HepG2 (cell line): ENCODE data around the gene DSTN. TPM values are rescaled to one million over a fixed set of nuclear protein-coding genes. Genes with fewer than 3 reads are reported as not detected.
A peak's percentile ranks its signal among the peaks of the same experiment; 100 is the strongest.

Experiments
- ETV5 ChIP-seq: IDR thresholded peaks from 2 replicates; pipeline ENCODE4 v1.6.1; 2018; ENCODE audit warnings: missing biosample characterization, missing genetic modification reagents, inconsistent platforms, borderline replicate concordance
- MLLT10 ChIP-seq: sonication (generic); formaldehyde crosslinking; IDR thresholded peaks from 2 replicates; pipeline ENCODE4 v1.4.0; 2020; ENCODE audit warnings: missing genetic modification reagents
- NAIF1 ChIP-seq: sonication (generic); formaldehyde crosslinking; IDR thresholded peaks from 2 replicates; pipeline ENCODE4 v1.5.0; 2020; ENCODE audit warnings: mild to moderate bottlenecking, missing genetic modification reagents, borderline replicate concordance
- PCBP1 ChIP-seq: fragments of 200-400 bp; formaldehyde crosslinking; IDR thresholded peaks from 2 replicates; pipeline ENCODE4 v1.6.1; 2017; ENCODE audit warnings: mild to moderate bottlenecking, low read depth, low read length, borderline replicate concordance
- THAP11 ChIP-seq: IDR thresholded peaks from 2 replicates; pipeline ENCODE4 v1.6.1; 2016; ENCODE audit warnings: missing biosample characterization, missing genetic modification reagents
- TRIM24 ChIP-seq: sonication (generic); formaldehyde crosslinking; IDR thresholded peaks from 2 replicates; pipeline ENCODE4 v1.8.0; 2022; ENCODE audit warnings: mild to moderate bottlenecking, missing genetic modification reagents
- ZNF543 ChIP-seq: sonication (generic); formaldehyde crosslinking; IDR thresholded peaks from 2 replicates; pipeline ENCODE4 v1.4.0; 2020; ENCODE audit warnings: mild to moderate bottlenecking, missing genetic modification reagents
- ZSCAN29 ChIP-seq: sonication (generic); formaldehyde crosslinking; conservative IDR thresholded peaks from 2 replicates; pipeline ENCODE4 v1.4.0; 2020; ENCODE audit warnings: mild to moderate bottlenecking, missing genetic modification reagents
- polyA plus RNA-seq, 8 experiments: library from polyadenylated mRNA; depleted of rRNA in 3 of 8; stranded (reverse) in 7 of 8; unstranded in 1 of 8; fragments of >200 nt; fragmentation: Illumina TruSeq in 4 of 8; extraction: Trizol in 4 of 8; gene quantifications; 2 replicates each; pipeline versions ENCODE4 v1.2.1 to v1.2.3, GENCODE V29; 2011 to 2016; ENCODE audit warnings: low read depth in 4 of 8, missing spikeins in 1 of 8, mixed read lengths in 1 of 8; ENCODE audit not compliant: insufficient read depth in 1 of 8
- total RNA-seq, 5 experiments: library from RNA; depleted of rRNA; stranded (reverse); fragments of >200 nt; fragmentation: Illumina TruSeq; extraction: Trizol; gene quantifications; 2 replicates each; pipeline ENCODE4 v1.2.3, GENCODE V29; 2016; ENCODE audit warnings: low read depth in 1 of 5
- TF ChIP-seq, protein P1 (sequence below): sonication (generic); formaldehyde crosslinking; IDR thresholded peaks from 2 replicates; pipeline ENCODE4 v1.9.0; 2021; ENCODE audit warnings: missing genetic modification reagents, mild to moderate bottlenecking, borderline replicate concordance
- TF ChIP-seq, protein P2 (sequence below): sonication (generic); formaldehyde crosslinking; IDR thresholded peaks from 2 replicates; pipeline ENCODE4 v1.9.0; 2022; ENCODE audit warnings: low read depth, missing genetic modification reagents

The DSTN gene
- total and polyA plus RNA-seq, 2 of the 13 experiments (the other 11 are each of a cell fraction or from before 2014, with no cell fraction given), result 27.6 to 106 TPM

DNA sequence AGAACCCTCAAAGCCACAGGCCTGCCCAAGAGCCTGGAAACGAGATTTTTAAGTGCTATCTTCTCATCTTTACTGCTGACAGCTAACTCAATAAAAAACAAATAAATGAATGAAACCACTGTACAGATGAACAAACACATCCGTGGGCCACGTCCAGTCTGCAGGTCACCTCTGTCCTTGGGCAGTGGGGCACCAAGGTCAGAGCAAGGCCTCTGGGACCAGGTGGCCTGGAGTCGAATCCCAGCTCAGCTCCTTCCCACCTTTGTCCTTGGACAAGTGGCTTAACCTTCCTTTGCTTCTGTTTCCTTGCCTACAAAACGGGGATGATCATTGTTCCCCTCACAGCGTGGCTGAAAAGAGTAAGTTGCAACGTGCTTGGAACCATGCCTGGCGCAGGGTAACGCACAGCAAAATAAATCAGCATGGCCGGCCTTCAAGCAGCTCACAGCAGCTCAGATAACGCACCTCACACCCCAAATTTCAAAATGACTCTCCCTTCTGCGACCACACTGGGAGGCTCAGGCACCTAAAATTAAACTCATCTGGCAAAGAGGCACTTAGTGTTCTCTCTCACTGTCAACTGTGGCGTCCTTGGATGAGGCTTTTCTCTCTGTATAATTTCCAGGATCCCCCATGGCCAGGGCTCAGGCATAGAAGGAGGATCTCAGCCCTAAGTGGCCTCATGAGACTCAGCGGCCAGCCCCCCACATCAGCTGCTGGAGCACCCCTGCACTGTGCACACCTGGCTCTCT is 76.5 kb downstream of the DSTN start (continued):
- TF ChIP-seq, protein P1, sequence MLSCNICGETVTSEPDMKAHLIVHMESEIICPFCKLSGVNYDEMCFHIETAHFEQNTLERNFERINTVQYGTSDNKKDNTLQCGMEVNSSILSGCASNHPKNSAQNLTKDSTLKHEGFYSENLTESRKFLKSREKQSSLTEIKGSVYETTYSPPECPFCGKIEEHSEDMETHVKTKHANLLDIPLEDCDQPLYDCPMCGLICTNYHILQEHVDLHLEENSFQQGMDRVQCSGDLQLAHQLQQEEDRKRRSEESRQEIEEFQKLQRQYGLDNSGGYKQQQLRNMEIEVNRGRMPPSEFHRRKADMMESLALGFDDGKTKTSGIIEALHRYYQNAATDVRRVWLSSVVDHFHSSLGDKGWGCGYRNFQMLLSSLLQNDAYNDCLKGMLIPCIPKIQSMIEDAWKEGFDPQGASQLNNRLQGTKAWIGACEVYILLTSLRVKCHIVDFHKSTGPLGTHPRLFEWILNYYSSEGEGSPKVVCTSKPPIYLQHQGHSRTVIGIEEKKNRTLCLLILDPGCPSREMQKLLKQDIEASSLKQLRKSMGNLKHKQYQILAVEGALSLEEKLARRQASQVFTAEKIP (CRISPR knock-in tag), result no peak
- TF ChIP-seq ZNF543, result no peak
- no peak for TF ChIP-seq NAIF1
- no peak for TF ChIP-seq MLLT10 (CRISPR knock-in tag)
- no peak; the same call in 1 of the 2 replicates for TF ChIP-seq ETV5
- TF ChIP-seq, protein P2, sequence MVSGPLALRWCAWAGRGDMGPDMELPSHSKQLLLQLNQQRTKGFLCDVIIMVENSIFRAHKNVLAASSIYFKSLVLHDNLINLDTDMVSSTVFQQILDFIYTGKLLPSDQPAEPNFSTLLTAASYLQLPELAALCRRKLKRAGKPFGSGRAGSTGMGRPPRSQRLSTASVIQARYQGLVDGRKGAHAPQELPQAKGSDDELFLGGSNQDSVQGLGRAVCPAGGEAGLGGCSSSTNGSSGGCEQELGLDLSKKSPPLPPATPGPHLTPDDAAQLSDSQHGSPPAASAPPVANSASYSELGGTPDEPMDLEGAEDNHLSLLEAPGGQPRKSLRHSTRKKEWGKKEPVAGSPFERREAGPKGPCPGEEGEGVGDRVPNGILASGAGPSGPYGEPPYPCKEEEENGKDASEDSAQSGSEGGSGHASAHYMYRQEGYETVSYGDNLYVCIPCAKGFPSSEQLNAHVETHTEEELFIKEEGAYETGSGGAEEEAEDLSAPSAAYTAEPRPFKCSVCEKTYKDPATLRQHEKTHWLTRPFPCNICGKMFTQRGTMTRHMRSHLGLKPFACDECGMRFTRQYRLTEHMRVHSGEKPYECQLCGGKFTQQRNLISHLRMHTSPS (CRISPR knock-in tag), result 0 out of 2 replicates have a peak, but pooled peaks have one; percentile 44
- TF ChIP-seq PCBP1, result no peak
- TF ChIP-seq THAP11 (CRISPR knock-in tag), result no peak
- TF ChIP-seq TRIM24 (CRISPR knock-in tag), result no peak
- TF ChIP-seq ZSCAN29 (CRISPR knock-in tag), result no peak
